GM12873 (cell line): ENCODE results near the gene SIRPA.

Source experiments
- TF ChIP-seq, protein P1 (sequence below): IDR thresholded peaks from 2 replicates; pipeline ENCODE4 v1.5.1; 2012; ENCODE audit warnings: low read depth, mild to moderate bottlenecking, moderate library complexity, low read length, control low read depth; ENCODE audit not compliant: insufficient read depth; ENCODE audit errors: missing control alignments

Gene SIRPA

DNA sequence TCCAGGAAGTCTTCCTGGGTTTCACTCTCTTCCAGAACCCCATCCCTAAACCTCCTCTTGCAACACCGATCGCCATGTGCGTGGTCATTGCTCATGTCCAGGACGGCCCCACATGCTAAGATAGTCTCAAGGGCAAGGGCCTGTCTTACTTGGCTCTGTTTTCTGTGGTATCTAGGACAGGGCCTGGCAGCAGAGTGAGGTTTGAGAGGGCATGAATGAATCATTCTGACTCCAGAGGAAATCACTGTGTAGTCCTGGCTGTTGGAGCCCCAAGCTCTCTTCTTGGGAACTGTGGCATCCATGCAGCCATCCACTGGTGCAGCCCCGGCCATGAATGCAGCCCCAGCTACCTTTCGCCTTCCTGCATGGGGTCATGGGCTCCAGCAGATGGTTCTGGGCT lies 12.4 kb downstream of the SIRPA start:
- TF ChIP-seq, protein P1, sequence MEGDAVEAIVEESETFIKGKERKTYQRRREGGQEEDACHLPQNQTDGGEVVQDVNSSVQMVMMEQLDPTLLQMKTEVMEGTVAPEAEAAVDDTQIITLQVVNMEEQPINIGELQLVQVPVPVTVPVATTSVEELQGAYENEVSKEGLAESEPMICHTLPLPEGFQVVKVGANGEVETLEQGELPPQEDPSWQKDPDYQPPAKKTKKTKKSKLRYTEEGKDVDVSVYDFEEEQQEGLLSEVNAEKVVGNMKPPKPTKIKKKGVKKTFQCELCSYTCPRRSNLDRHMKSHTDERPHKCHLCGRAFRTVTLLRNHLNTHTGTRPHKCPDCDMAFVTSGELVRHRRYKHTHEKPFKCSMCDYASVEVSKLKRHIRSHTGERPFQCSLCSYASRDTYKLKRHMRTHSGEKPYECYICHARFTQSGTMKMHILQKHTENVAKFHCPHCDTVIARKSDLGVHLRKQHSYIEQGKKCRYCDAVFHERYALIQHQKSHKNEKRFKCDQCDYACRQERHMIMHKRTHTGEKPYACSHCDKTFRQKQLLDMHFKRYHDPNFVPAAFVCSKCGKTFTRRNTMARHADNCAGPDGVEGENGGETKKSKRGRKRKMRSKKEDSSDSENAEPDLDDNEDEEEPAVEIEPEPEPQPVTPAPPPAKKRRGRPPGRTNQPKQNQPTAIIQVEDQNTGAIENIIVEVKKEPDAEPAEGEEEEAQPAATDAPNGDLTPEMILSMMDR: no peak

GRCh38 chr20:1908191-1908590 lies 13.0 kb downstream of the SIRPA start:
- TF ChIP-seq, protein P1: no peak

DNA sequence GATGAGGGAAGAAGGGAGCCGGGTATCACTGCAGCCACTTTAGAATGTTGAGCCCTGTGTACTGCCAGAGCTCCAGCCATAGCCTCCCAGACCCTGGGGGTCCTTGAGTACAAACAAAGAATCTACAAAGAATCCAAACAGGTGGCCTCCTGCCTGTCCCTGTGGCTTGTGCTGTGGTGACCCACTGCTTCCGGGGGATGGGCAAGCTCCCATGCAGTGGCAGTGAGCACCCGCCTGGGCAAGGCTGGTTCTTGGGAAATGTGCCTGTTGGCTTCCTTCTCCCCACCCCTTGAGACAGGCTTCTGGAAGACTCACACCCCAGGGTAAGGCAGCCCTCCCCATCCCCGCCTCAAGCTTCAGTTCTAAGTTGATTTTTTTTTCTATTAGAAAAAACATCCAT lies 13.9 kb downstream of the SIRPA start:
- TF ChIP-seq, protein P1: no peak

GRCh38 chr20:1911536-1911935 lies 16.3 kb downstream of the SIRPA start:
- TF ChIP-seq, protein P1: no peak

DNA sequence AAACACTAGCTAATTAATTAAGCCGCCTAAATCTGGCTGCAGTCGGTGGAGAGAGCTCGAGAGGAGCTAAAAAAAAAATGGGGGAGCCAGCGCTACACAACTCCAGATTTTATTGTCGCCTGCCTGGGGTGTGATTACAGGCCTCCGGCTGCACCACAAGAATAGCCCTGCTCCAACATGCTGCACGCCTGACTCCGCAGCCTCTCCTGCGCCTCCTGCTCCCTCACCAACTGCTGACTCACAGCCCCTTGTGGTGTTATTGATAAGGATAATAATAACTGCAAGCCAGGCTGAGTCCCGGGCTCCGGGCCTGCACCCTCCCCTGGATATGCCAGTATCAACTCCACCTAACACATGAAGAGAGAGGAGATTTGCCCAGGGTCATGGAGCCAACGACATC lies 16.8 kb downstream of the SIRPA start:
- TF ChIP-seq, protein P1: no peak

DNA sequence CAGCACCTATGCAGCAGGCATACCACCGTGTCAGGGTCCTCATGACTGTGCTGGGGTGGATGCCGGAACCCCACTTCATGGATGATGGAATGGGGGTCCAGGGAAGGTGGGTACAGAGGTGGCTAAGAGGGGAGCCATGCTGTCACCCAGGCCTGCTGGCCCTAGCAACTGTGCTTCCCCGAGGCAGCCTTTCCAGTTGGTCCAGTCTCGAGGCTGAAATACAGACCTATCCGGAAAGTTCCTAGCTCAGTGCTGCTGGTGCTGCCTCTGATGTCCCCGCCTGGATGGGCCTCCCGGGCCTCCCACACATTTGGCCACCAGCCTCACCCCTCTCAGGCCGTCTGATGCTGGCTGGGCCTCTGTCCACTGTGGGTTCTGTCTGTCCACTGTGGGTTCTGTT lies 17.4 kb downstream of the SIRPA start:
- TF ChIP-seq, protein P1: no peak

DNA sequence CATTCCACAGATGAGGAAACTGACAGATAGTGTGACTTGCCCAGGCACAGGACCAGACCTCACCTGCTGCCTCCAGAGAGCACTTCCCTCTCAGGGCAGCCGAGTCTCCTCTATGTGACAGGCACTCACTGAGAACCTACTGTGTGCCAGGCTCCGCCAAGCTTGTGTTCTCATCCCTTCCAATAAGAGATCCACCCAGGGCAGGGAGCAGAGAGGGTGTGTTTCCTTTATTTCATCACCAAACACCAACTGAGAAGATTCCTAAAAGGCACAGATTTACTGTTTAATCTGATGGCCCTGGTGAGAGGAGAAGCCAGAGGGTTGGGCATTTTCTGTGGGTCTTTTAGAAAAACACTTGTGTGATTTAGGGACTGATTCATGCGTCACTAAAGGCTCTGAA lies 20.5 kb downstream of the SIRPA start:
- TF ChIP-seq, protein P1: no peak

- TF ChIP-seq, protein P1: no peak
Measured at GRCh38 chr20:1917786-1918185, 22.6 kb downstream of the SIRPA start.
